Lung (tissue), 12 donors: Measurements from ENCODE around the gene SUPT6H. TPM values are rescaled to one million over a fixed set of nuclear protein-coding genes. Genes with fewer than 3 reads are reported as not detected.

ENCODE experiments used
- ATAC-seq: fragments of 200-7000 bp; cut with Tn5 transposase; one replicate; pipeline ENCODE4 v1.9.1; 2020; ENCODE audit warnings: moderate number of reproducible peaks; ENCODE audit not compliant: insufficient read depth, low FRiP score
- DNase-seq, 3 donors: peaks; one replicate each; pipeline ENCODE4 v3.0.0-alpha.2; 2013 to 2017
- H3K27ac ChIP-seq, 2 donors: one replicate each; pipeline ENCODE4 v1.5.1; 2013; ENCODE audit warnings: mild to moderate bottlenecking in 2 of 2, moderate library complexity in 2 of 2, control low read depth in 1 of 2, inconsistent platforms in 1 of 2, low read depth in 1 of 2, low read length in 1 of 2
- H3K27me3 ChIP-seq, 3 donors: one replicate each; pipeline ENCODE4 v1.5.1; 2013; ENCODE audit warnings: low read length in 2 of 3; ENCODE audit not compliant: control insufficient read depth in 3 of 3, insufficient read depth in 3 of 3
- H3K36me3 ChIP-seq, 4 donors: one replicate each; pipeline ENCODE4 v1.5.1; 2013; ENCODE audit warnings: low read length in 4 of 4, mild to moderate bottlenecking in 1 of 4, moderate library complexity in 1 of 4; ENCODE audit not compliant: control insufficient read depth in 4 of 4, insufficient read depth in 4 of 4
- H3K4me1 ChIP-seq, 5 donors: one replicate each; pipeline ENCODE4 v1.5.1; 2013; ENCODE audit warnings: low read length in 5 of 5, mild to moderate bottlenecking in 2 of 5, moderate library complexity in 1 of 5; ENCODE audit not compliant: control insufficient read depth in 5 of 5, insufficient read depth in 5 of 5
- H3K4me3 ChIP-seq: one replicate; pipeline ENCODE4 v1.5.1; 2013; ENCODE audit warnings: mild to moderate bottlenecking, control low read depth, moderate library complexity
- H3K9ac ChIP-seq, 2 donors: one replicate each; pipeline ENCODE4 v1.5.1; 2013; ENCODE audit warnings: low read length in 2 of 2, control low read depth in 1 of 2; ENCODE audit not compliant: insufficient read depth in 1 of 2
- H3K9me3 ChIP-seq, 4 donors: one replicate each; pipeline ENCODE4 v1.5.1; 2013; ENCODE audit warnings: low read length in 3 of 4, mild to moderate bottlenecking in 1 of 4, moderate library complexity in 1 of 4; ENCODE audit not compliant: control insufficient read depth in 4 of 4, insufficient read depth in 3 of 4
- WGBS, 2 donors: extraction: QIAGEN DNeasy Blood & Tissue Kit; methylation state at CpG; one replicate each; pipeline ENCODE4 v1.1.7; 2013; 5-methylcytosine and 5-hydroxymethylcytosine counted together
- polyA plus RNA-seq, 2 donors: library from polyadenylated mRNA; stranded (reverse); fragments of 200-250 nt; gene quantifications; one replicate each; pipeline ENCODE4 v1.2.1, GENCODE V29; 2013
- total RNA-seq, 2 donors: library from RNA; depleted of rRNA in 1 of 2; stranded (reverse); fragments of >200 nt in 1 of 2; gene quantifications; one replicate each; pipeline ENCODE4 v1.2.1, GENCODE V29; 2014 to 2021
- TF ChIP-seq, protein P1 (sequence below): IDR thresholded peaks from 2 replicates; pipeline ENCODE4 v1.5.1; 2012; ENCODE audit warnings: mild to moderate bottlenecking; ENCODE audit errors: control extremely low read depth, extremely low read depth
- donor health status: control.
- donor health status: control.
- donor health status: Bipolar disorder and iron deficiency.
- donor health status: healthy.
- donor health status: DM: yes; HTN: yes; CAD: no.

The SUPT6H gene
- total and polyA plus RNA-seq, 4 donors: 27.5 to 96.4 (median 48.6) TPM

DNA sequence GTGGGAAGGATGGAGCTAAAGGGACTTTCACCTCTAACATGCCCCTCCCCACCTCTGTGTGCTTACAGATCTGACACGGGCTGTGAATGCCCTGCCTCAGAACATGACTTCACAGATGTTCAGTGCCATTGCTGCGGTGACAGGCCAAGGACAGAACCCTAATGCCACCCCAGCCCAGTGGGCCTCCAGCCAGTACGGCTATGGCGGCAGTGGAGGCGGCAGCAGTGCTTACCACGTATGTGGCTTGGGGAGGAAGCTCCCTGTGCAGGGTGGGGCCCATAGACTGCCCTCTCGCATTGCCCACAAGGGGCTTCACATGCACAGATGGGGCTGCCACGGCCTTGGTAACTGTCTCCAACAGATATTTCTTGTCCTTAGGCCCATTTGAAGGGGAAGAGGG lies 38.3 kb downstream of the SUPT6H start:
- no peaks in the 10 kb centered on the region for H3K9me3 ChIP-seq
- H3K27me3 ChIP-seq: no peaks in the 10 kb centered on the region
- DNase-seq: no peak
- ATAC-seq: no peak
- H3K36me3 ChIP-seq: peaks cover 54 to 91% (median 58%) of the 10 kb centered on the region in 4 donors
- no peak overlapping the region for H3K9ac ChIP-seq
- WGBS, 2 donors: 90 to 91% methylated on average over 8 of the region's 8 CpGs
- H3K27ac ChIP-seq: no peak overlapping the region
- TF ChIP-seq, protein P1, sequence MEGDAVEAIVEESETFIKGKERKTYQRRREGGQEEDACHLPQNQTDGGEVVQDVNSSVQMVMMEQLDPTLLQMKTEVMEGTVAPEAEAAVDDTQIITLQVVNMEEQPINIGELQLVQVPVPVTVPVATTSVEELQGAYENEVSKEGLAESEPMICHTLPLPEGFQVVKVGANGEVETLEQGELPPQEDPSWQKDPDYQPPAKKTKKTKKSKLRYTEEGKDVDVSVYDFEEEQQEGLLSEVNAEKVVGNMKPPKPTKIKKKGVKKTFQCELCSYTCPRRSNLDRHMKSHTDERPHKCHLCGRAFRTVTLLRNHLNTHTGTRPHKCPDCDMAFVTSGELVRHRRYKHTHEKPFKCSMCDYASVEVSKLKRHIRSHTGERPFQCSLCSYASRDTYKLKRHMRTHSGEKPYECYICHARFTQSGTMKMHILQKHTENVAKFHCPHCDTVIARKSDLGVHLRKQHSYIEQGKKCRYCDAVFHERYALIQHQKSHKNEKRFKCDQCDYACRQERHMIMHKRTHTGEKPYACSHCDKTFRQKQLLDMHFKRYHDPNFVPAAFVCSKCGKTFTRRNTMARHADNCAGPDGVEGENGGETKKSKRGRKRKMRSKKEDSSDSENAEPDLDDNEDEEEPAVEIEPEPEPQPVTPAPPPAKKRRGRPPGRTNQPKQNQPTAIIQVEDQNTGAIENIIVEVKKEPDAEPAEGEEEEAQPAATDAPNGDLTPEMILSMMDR: no peak
- H3K4me3 ChIP-seq: no peak overlapping the region
- H3K4me1 ChIP-seq: no peaks in the 10 kb centered on the region

DNA sequence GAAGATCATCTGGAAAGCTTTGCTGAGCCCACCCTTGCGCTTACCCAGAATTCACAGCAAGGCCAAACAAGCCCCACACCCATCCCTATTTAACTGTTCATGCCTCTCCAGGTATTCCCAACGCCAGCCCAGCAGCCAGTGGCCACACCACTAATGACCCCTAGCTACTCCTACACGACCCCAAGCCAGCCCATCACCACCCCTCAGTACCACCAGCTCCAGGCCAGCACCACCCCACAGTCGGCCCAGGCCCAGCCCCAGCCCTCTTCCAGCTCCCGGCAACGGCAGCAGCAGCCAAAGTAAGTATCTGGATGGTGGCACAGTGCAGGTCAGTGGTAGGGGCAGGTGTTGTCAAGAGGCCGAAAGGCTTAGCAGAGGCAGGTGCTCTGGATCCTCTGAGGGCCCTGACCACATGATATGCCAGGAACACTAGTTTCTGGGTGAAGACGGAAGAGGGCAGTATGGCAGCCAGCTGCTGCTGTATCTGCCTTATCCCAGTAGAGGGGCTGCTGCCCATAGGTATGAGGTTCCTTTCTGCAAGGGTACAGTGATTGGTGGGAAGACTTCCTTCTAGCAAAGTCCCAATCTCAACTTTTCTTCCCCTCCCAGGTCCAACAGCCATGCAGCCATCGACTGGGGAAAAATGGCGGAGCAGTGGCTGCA lies 39.0 kb downstream of the SUPT6H start:
- Histone ChIP-seq H3K9me3 (no peaks in the 10 kb centered on the region), H3K27ac (no peak overlapping the region), H3K9ac (no peak overlapping the region), H3K4me1 (no peaks in the 10 kb centered on the region), H3K4me3 (no peak overlapping the region), H3K36me3 (peaks cover 50 to 85% (median 53%) of the 10 kb centered on the region in 4 donors), H3K27me3 (no peaks in the 10 kb centered on the region)
- no peak for DNase-seq
- WGBS, 2 donors: 92 to 94% methylated on average over 10 of the region's 10 CpGs
- no peak for ATAC-seq
- TF ChIP-seq, protein P1: no peak

DNA sequence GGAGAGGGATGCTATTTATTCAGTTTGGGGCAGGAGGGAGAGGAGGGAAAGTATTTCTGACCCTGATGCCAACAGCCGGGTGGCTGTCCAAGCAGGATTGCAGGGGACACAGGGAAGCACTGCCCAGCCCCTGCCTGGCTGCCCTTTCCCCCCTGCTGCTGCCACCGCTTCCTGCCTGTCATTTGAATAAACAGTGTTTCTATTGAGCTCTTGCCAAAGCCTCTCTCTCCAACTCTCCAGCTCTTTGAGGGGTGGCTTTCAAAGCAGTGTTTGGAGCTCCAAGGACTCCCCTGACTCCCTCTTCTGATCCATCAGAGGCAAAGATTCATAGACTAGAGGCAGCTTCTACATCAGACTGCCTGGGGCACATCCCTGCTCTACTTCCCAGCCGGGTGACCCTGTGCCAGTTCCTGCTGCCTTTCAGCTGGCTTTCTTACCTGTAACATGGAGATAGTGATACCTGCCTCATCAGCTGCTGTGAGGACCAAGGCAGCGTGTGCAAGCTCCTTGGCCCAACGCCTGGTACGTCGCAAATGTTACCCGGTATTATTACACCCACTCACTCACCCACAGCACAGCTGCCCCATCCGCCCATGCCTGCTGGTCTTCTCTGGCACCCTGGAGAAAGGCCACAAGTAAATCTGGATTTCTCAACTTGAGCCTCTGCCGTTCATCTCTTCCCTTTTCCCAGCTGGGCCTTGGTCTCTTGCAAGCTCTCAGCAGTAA lies 40.2 kb downstream of the SUPT6H start:
- Histone ChIP-seq H3K4me1 (no peaks in the 10 kb centered on the region), H3K4me3 (no peak overlapping the region), H3K9me3 (no peaks in the 10 kb centered on the region), H3K9ac (no peak overlapping the region), H3K36me3 (peaks cover 43 to 74% (median 46%) of the 10 kb centered on the region in 4 donors), H3K27ac (no peak overlapping the region), H3K27me3 (no peaks in the 10 kb centered on the region)
- ATAC-seq (no peak), DNase-seq (peak in 1 of 3 donors; percentile 38)
- TF ChIP-seq, protein P1: no peak
- WGBS, 2 donors: 69 to 76% methylated on average over 10 of the region's 10 CpGs
